KMS-11 (cell line): ENCODE measurements around the gene THAP7.

Source experiments
- H2AFZ ChIP-seq: fragments of 200-600 bp; sonication (generic); 2 replicates; pipeline ENCODE4 v1.6.1; 2016; ENCODE audit warnings: antibody characterized with exemption, mixed run types, low read depth
- H3K27ac ChIP-seq: fragments of 200-600 bp; sonication (generic); 2 replicates; pipeline ENCODE4 v1.6.1; 2016; ENCODE audit warnings: mild to moderate bottlenecking, mixed run types
- H3K27me3 ChIP-seq: fragments of 200-600 bp; sonication (generic); 2 replicates; pipeline ENCODE4 v1.6.1; 2017; ENCODE audit warnings: mild to moderate bottlenecking, low read depth, mixed run types, moderate library complexity; ENCODE audit not compliant: insufficient read depth
- H3K36me3 ChIP-seq: fragments of 200-600 bp; sonication (generic); 2 replicates; pipeline ENCODE4 v1.6.1; 2017; ENCODE audit warnings: mild to moderate bottlenecking, mixed run types; ENCODE audit not compliant: insufficient read depth
- H3K4me1 ChIP-seq: fragments of 200-600 bp; sonication (generic); 2 replicates; pipeline ENCODE4 v1.6.1; 2016; ENCODE audit warnings: mild to moderate bottlenecking, low read depth, mixed run types; ENCODE audit not compliant: poor library complexity, severe bottlenecking
- H3K4me2 ChIP-seq: fragments of 200-600 bp; sonication (generic); 2 replicates; pipeline ENCODE4 v1.7.0; 2016; ENCODE audit warnings: mild to moderate bottlenecking, mixed run types
- H3K4me3 ChIP-seq: fragments of 200-600 bp; sonication (generic); IDR thresholded peaks from 2 replicates; pipeline ENCODE4 v1.6.1; 2017; ENCODE audit warnings: low read depth, low read length, mixed read lengths; ENCODE audit not compliant: insufficient read depth
- H3K79me2 ChIP-seq: fragments of 200-600 bp; sonication (generic); 2 replicates; pipeline ENCODE4 v1.6.1; 2016; ENCODE audit warnings: low read depth, mixed run types; ENCODE audit not compliant: insufficient read depth
- H3K9ac ChIP-seq: fragments of 200-600 bp; sonication (generic); 2 replicates; pipeline ENCODE4 v1.6.1; 2016; ENCODE audit warnings: mild to moderate bottlenecking, mixed run types
- H4K20me1 ChIP-seq: fragments of 200-600 bp; sonication (generic); 2 replicates; pipeline ENCODE4 v1.6.1; 2016; ENCODE audit warnings: mild to moderate bottlenecking, mixed run types; ENCODE audit not compliant: insufficient read depth
- CTCF ChIP-seq: fragments of 200-600 bp; sonication (generic); conservative IDR thresholded peaks from 2 replicates; pipeline ENCODE4 v1.6.1; 2017; ENCODE audit warnings: low read depth, mild to moderate bottlenecking, antibody characterized with exemption, low read length, moderate library complexity, mixed read lengths

Gene THAP7

GRCh38 chr22:20995329-20996030 is 6.4 kb downstream of the THAP7 start:
- peaks cover 6% of the 10 kb centered on the region for H3K4me1 ChIP-seq
- H4K20me1 ChIP-seq = no peaks in the 10 kb centered on the region
- H3K36me3 ChIP-seq = no peaks in the 10 kb centered on the region
- no peak overlapping the region for H3K9ac ChIP-seq
- peaks cover 11% of the 10 kb centered on the region; the same call in 1 of the 2 replicates for H3K79me2 ChIP-seq
- no peak overlapping the region for H2AFZ ChIP-seq
- H3K27ac ChIP-seq = no peak overlapping the region
- no peak overlapping the region for H3K4me2 ChIP-seq
- no peak overlapping the region for H3K4me3 ChIP-seq
- no peak for TF ChIP-seq CTCF
- H3K27me3 ChIP-seq = no peaks in the 10 kb centered on the region

GRCh38 chr22:20994902-20995241 is 7.0 kb downstream of the THAP7 start:
- peaks cover 5% of the 10 kb centered on the region; the same call in 1 of the 2 replicates for H3K79me2 ChIP-seq
- no peak overlapping the region for H3K4me2 ChIP-seq
- no peak overlapping the region for H3K4me3 ChIP-seq
- TF ChIP-seq CTCF = no peak
- H3K27me3 ChIP-seq = no peaks in the 10 kb centered on the region
- no peak overlapping the region for H3K9ac ChIP-seq
- H3K27ac ChIP-seq = no peak overlapping the region
- H3K36me3 ChIP-seq = no peaks in the 10 kb centered on the region
- no peaks in the 10 kb centered on the region for H4K20me1 ChIP-seq
- H2AFZ ChIP-seq = no peak overlapping the region
- peaks cover under 1% of the 10 kb centered on the region for H3K4me1 ChIP-seq

- Histone ChIP-seq H3K4me1 (no peaks in the 10 kb centered on the region), H3K4me2 (no peak overlapping the region), H2AFZ (no peak overlapping the region), H3K27me3 (no peaks in the 10 kb centered on the region), H3K79me2 (no peaks in the 10 kb centered on the region), H3K9ac (no peak overlapping the region), H4K20me1 (no peaks in the 10 kb centered on the region), H3K4me3 (no peak overlapping the region), H3K27ac (no peak overlapping the region), H3K36me3 (no peaks in the 10 kb centered on the region)
- TF ChIP-seq CTCF = no peak
Observed at GRCh38 chr22:20994128-20994901, 7.6 kb downstream of the THAP7 start.

- no peaks in the 10 kb centered on the region for H3K27me3 ChIP-seq
- H2AFZ ChIP-seq = no peak overlapping the region
- H3K27ac ChIP-seq = no peak overlapping the region
- no peak overlapping the region for H3K4me2 ChIP-seq
- no peaks in the 10 kb centered on the region for H3K36me3 ChIP-seq
- H3K4me1 ChIP-seq = no peaks in the 10 kb centered on the region
- no peaks in the 10 kb centered on the region for H3K79me2 ChIP-seq
- TF ChIP-seq CTCF = no peak
- H3K4me3 ChIP-seq = no peak overlapping the region
- H3K9ac ChIP-seq = no peak overlapping the region
- no peaks in the 10 kb centered on the region for H4K20me1 ChIP-seq
Observed at GRCh38 chr22:20993304-20994127, 8.4 kb downstream of the THAP7 start.
